ENCODE results near the gene ENHO. TPM values are rescaled to one million over a fixed set of nuclear protein-coding genes. Genes with fewer than 3 reads are reported as not detected.

The ENHO gene
- total and polyA plus RNA-seq, 10 of the 15 experiments (the other 5 are each of a cell fraction or from before 2014, with no cell fraction given): not detected

DNA sequence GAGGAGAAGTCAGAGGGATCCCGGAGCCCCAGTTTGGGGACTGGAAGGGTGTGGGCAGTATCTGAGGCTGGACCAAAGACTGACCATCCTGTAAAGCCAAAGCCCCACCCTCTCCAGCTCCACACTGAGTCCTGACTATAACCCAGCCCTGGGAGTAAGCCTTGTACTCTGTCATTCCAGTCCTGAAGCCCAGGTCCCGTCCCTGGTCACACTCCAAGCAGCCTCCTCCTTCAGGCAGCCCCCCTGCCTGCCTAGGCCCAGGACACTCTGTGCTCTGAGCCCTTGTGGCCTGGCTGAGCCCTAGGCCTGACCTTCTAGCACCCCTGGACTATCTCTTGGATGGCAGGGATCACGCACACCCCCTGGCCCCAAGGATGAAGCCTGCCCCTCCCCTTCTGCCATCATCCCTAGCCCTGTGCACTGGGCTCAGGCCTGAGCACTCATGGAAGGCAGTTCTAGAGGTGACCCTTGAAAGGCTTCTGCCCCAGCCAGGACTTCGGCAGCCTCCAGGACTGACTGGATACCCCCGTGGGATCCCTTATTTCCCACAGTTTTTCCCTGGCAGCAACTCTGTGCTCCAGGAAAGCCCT is 28.0 kb upstream of the ENHO start:
- in situ Hi-C loops (cut with MboI) (no loop called here), intact Hi-C loops (cut with micrococcal nuclease; ENCODE audit: unreplicated experiment) (no loop called here)
- Histone ChIP-seq H3K27ac (ENCODE audit: control insufficient read depth, insufficient read depth) (no peak overlapping the region), H4K20me1 (ENCODE audit: control insufficient read depth, insufficient read depth) (peaks cover 8% of the 10 kb centered on the region), H3K36me3 (ENCODE audit: control insufficient read depth in 2 of 2, insufficient read depth in 2 of 2, low read length in 1 of 2) (no peaks in the 10 kb centered on the region), H3K27me3 (replicated peaks in 1 of 2; ENCODE audit: control insufficient read depth in 2 of 2, insufficient read depth in 2 of 2, low read length in 1 of 2) (peaks cover 0 to 2% of the 10 kb centered on the region in 2 experiments; a peak in 3 of 4 replicates), H3K4me2 (ENCODE audit: control insufficient read depth, insufficient read depth) (no peak overlapping the region), H3K79me2 (ENCODE audit: control insufficient read depth, insufficient read depth, low read length) (no peaks in the 10 kb centered on the region), H3K4me3 (no peak overlapping the region), H3K9ac (ENCODE audit: control insufficient read depth, insufficient read depth, low read length) (no peak overlapping the region), H3K4me1 (ENCODE audit: control insufficient read depth, insufficient read depth, low read length) (no peaks in the 10 kb centered on the region), H2AFZ (ENCODE audit: control insufficient read depth, low read depth, low read length) (no peak overlapping the region), H3K9me3 (replicated peaks; ENCODE audit: control insufficient read depth, insufficient read depth, low read length) (no peaks in the 10 kb centered on the region)
- no peak for FAIRE-seq
- no peak for ATAC-seq
- WGBS (ENCODE audit: insufficient coverage, insufficient replicate concordance, low lambda C conversion rate, missing lambda C conversion rate): 7% methylated on average over 5 of the region's 5 CpGs
- ChIA-PET SMC1A (ENCODE audit: uncharacterized antibody, unreplicated experiment) (no interaction called here), CTCF (interaction anchor here (1.0 kb wide), 1 partner anchor 53 kb away, joined by 4 read pairs; no protein-coding TSS in a partner anchor), POLR2A (no interaction called here), RAD21 (ENCODE audit: unreplicated experiment) (no interaction called here)
- TF ChIP-seq LARP7 (IDR thresholded peaks at IDR 0.05): no peak
- TF ChIP-seq, protein P1, sequence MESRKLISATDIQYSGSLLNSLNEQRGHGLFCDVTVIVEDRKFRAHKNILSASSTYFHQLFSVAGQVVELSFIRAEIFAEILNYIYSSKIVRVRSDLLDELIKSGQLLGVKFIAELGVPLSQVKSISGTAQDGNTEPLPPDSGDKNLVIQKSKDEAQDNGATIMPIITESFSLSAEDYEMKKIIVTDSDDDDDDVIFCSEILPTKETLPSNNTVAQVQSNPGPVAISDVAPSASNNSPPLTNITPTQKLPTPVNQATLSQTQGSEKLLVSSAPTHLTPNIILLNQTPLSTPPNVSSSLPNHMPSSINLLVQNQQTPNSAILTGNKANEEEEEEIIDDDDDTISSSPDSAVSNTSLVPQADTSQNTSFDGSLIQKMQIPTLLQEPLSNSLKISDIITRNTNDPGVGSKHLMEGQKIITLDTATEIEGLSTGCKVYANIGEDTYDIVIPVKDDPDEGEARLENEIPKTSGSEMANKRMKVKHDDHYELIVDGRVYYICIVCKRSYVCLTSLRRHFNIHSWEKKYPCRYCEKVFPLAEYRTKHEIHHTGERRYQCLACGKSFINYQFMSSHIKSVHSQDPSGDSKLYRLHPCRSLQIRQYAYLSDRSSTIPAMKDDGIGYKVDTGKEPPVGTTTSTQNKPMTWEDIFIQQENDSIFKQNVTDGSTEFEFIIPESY (IDR thresholded peaks at IDR 0.05): no peak
- TF ChIP-seq, protein P2, sequence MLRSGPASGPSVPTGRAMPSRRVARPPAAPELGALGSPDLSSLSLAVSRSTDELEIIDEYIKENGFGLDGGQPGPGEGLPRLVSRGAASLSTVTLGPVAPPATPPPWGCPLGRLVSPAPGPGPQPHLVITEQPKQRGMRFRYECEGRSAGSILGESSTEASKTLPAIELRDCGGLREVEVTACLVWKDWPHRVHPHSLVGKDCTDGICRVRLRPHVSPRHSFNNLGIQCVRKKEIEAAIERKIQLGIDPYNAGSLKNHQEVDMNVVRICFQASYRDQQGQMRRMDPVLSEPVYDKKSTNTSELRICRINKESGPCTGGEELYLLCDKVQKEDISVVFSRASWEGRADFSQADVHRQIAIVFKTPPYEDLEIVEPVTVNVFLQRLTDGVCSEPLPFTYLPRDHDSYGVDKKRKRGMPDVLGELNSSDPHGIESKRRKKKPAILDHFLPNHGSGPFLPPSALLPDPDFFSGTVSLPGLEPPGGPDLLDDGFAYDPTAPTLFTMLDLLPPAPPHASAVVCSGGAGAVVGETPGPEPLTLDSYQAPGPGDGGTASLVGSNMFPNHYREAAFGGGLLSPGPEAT (IDR thresholded peaks at IDR 0.05; ENCODE audit: low read depth): no peak
- TF ChIP-seq GABPA (IDR thresholded peaks at IDR 0.05; ENCODE audit: low read depth): no peak
- TF ChIP-seq, protein P3, sequence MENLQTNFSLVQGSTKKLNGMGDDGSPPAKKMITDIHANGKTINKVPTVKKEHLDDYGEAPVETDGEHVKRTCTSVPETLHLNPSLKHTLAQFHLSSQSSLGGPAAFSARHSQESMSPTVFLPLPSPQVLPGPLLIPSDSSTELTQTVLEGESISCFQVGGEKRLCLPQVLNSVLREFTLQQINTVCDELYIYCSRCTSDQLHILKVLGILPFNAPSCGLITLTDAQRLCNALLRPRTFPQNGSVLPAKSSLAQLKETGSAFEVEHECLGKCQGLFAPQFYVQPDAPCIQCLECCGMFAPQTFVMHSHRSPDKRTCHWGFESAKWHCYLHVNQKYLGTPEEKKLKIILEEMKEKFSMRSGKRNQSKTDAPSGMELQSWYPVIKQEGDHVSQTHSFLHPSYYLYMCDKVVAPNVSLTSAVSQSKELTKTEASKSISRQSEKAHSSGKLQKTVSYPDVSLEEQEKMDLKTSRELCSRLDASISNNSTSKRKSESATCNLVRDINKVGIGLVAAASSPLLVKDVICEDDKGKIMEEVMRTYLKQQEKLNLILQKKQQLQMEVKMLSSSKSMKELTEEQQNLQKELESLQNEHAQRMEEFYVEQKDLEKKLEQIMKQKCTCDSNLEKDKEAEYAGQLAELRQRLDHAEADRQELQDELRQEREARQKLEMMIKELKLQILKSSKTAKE (IDR thresholded peaks at IDR 0.05; ENCODE audit: low read depth, poor library complexity, severe bottlenecking): no peak
- TF ChIP-seq BRCA1 (IDR thresholded peaks at IDR 0.05; ENCODE audit: low read depth, low read length): no peak
- no peak for TF ChIP-seq ZNF24 (IDR thresholded peaks at IDR 0.05)
- no peak for TF ChIP-seq NR2C2 (IDR thresholded peaks at IDR 0.05; ENCODE audit: borderline replicate concordance, control insufficient read depth, insufficient read length, low read depth)
- DNase-seq (ENCODE audit: low read depth, low spot score): no peak
- BruUV-seq (replicated peaks): no TSS peak

Measured in GM12878 (cell line).